22Rv1 (cell line): Measurements from ENCODE around the gene NBEAL2.

ENCODE experiments used
- CTCF ChIP-seq: fragments of 450-650 bp; IDR thresholded peaks from 2 replicates; pipeline ENCODE4 v1.5.1; 2017; ENCODE audit warnings: mild to moderate bottlenecking
- ZFX ChIP-seq: fragments of 450-650 bp; IDR thresholded peaks from 2 replicates; pipeline ENCODE4 v1.6.1; 2017; ENCODE audit warnings: antibody characterized with exemption, borderline replicate concordance

GRCh38 chr3:46930945-46931403 lies 48.5 kb upstream of the NBEAL2 start:
- TF ChIP-seq CTCF (no peak), ZFX (no peak)
